Measurements from ENCODE around the gene DPM2. TPM values are rescaled to one million over a fixed set of nuclear protein-coding genes. Genes with fewer than 3 reads are reported as not detected.
A peak's percentile ranks its signal among the peaks of the same experiment; 100 is the strongest.

DPM2 gene
- total RNA-seq, 1 donor: 10.1 TPM

GRCh38 chr9:127905004-127905728, 32.5 kb downstream of the DPM2 start:
- Histone ChIP-seq H3K4me2 (ENCODE audit: insufficient read depth, low read length) (no peak overlapping the region), H3K27ac (ENCODE audit: low read depth, low read length) (no peak overlapping the region), H4K20me1 (ENCODE audit: insufficient read depth, low read length) (no peaks in the 10 kb centered on the region), H3K36me3 (ENCODE audit: insufficient read depth, low read length) (peaks cover 9% of the 10 kb centered on the region), H2AFZ (ENCODE audit: low read length) (no peak overlapping the region), H3K4me1 (ENCODE audit: insufficient read depth, low read length) (peaks cover 14% of the 10 kb centered on the region), H3K4me3 (ENCODE audit: insufficient read depth, low read length) (no peak overlapping the region), H3K79me2 (ENCODE audit: insufficient read depth, low read length) (no peaks in the 10 kb centered on the region), H3K9me3 (ENCODE audit: low read depth, low read length) (no peaks in the 10 kb centered on the region), H3K27me3 (ENCODE audit: insufficient read depth, low read length) (no peaks in the 10 kb centered on the region)
- DNase-seq (ENCODE audit: insufficient read length, low spot score, missing footprints): peak; percentile 78
- TF ChIP-seq, protein P1, sequence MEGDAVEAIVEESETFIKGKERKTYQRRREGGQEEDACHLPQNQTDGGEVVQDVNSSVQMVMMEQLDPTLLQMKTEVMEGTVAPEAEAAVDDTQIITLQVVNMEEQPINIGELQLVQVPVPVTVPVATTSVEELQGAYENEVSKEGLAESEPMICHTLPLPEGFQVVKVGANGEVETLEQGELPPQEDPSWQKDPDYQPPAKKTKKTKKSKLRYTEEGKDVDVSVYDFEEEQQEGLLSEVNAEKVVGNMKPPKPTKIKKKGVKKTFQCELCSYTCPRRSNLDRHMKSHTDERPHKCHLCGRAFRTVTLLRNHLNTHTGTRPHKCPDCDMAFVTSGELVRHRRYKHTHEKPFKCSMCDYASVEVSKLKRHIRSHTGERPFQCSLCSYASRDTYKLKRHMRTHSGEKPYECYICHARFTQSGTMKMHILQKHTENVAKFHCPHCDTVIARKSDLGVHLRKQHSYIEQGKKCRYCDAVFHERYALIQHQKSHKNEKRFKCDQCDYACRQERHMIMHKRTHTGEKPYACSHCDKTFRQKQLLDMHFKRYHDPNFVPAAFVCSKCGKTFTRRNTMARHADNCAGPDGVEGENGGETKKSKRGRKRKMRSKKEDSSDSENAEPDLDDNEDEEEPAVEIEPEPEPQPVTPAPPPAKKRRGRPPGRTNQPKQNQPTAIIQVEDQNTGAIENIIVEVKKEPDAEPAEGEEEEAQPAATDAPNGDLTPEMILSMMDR (IDR thresholded peaks at IDR 0.05; ENCODE audit: extremely low read depth, low read depth, low read length): no peak

- Histone ChIP-seq H3K4me3 (ENCODE audit: insufficient read depth, low read length) (no peak overlapping the region), H3K4me2 (ENCODE audit: insufficient read depth, low read length) (no peak overlapping the region), H3K36me3 (ENCODE audit: insufficient read depth, low read length) (peaks cover 8% of the 10 kb centered on the region), H4K20me1 (ENCODE audit: insufficient read depth, low read length) (no peaks in the 10 kb centered on the region), H3K9me3 (ENCODE audit: low read depth, low read length) (no peaks in the 10 kb centered on the region), H3K4me1 (ENCODE audit: insufficient read depth, low read length) (peaks cover 19% of the 10 kb centered on the region), H2AFZ (ENCODE audit: low read length) (no peak overlapping the region), H3K79me2 (ENCODE audit: insufficient read depth, low read length) (no peaks in the 10 kb centered on the region), H3K27me3 (ENCODE audit: insufficient read depth, low read length) (no peaks in the 10 kb centered on the region), H3K27ac (ENCODE audit: low read depth, low read length) (no peak overlapping the region)
- no peak for DNase-seq (ENCODE audit: insufficient read length, low spot score, missing footprints)
- TF ChIP-seq, protein P1 (IDR thresholded peaks at IDR 0.05; ENCODE audit: extremely low read depth, low read depth, low read length): no peak
These were observed 33.1 kb downstream of the DPM2 start for GRCh38 chr9:127904561-127905003.

GRCh38 chr9:127903557-127904475, 33.8 kb downstream of the DPM2 start:
- Histone ChIP-seq H3K4me3 (ENCODE audit: insufficient read depth, low read length) (no peak overlapping the region), H3K79me2 (ENCODE audit: insufficient read depth, low read length) (peaks cover 2% of the 10 kb centered on the region), H3K36me3 (ENCODE audit: insufficient read depth, low read length) (peaks cover 5% of the 10 kb centered on the region), H3K9me3 (ENCODE audit: low read depth, low read length) (no peaks in the 10 kb centered on the region), H3K27me3 (ENCODE audit: insufficient read depth, low read length) (no peaks in the 10 kb centered on the region), H2AFZ (ENCODE audit: low read length) (no peak overlapping the region), H4K20me1 (ENCODE audit: insufficient read depth, low read length) (no peaks in the 10 kb centered on the region), H3K27ac (ENCODE audit: low read depth, low read length) (no peak overlapping the region), H3K4me1 (ENCODE audit: insufficient read depth, low read length) (peaks cover 19% of the 10 kb centered on the region), H3K4me2 (ENCODE audit: insufficient read depth, low read length) (no peak overlapping the region)
- peak; percentile 73 for DNase-seq (ENCODE audit: insufficient read length, low spot score, missing footprints)
- TF ChIP-seq, protein P1 (IDR thresholded peaks at IDR 0.05; ENCODE audit: extremely low read depth, low read depth, low read length): no peak

All from osteoblast (primary cell).